ENCODE results near the gene TOGARAM1.

DNA sequence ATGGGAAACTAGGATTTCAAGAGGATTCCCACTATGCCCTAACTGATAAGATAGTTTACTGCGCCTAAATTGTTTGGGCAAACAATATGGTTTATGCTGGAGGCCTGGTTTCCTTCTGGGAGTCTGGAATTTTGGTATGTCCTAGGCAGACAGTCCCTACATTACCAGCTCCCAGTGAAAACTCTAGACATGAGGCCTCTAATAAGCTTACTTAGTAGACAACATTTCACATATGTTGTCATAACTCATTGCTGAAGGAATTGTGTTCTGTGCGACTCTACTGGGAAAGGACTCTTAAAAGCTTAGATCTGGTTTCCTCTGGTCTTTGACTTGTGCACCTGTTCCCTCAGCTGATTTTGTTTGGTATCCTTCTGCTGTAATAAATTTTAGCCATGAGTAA, 104.0 kb downstream of the TOGARAM1 start:
- TF ChIP-seq FOXP2 (optimal IDR thresholded peaks at IDR 0.05; ENCODE audit: control extremely low read depth, extremely low read length, insufficient read depth), result no peak
- no peak for TF ChIP-seq POLR2AphosphoS5 (IDR thresholded peaks at IDR 0.05; ENCODE audit: borderline replicate concordance, low read depth, low read length)
- no peak for TF ChIP-seq EZH2 (IDR thresholded peaks at IDR 0.05)

Measured in SK-N-MC (cell line).